T-cell (primary cell): ENCODE measurements around the gene RTN1. TPM values are rescaled to one million over a fixed set of nuclear protein-coding genes. Genes with fewer than 3 reads are reported as not detected.

Experiments
- ATAC-seq, 4 experiments: fragments of 200-7000 bp in 3 of 4; fragments of 150-1000 bp in 1 of 4; cut with Tn5 transposase; replicated peaks in 1 of 4; 1 replicate in 3 of 4; 2 replicates in 1 of 4; pipeline ENCODE4 v1.10.0; 2021; ENCODE audit warnings: moderate library complexity in 3 of 4, mild to moderate bottlenecking in 2 of 4, moderate number of reproducible peaks in 1 of 4
- CTCF ChIA-PET, 2 donors: fragments of 300-600 bp; sonication (Branson Sonifier 250); formaldehyde crosslinking; loops; one replicate each; lab custom pipeline; 2022; ENCODE audit warnings: antibody characterized with exemption in 2 of 2; lab: Charles Lee
- POLR2A ChIA-PET, 2 donors: fragments of 300-600 bp; sonication (Branson Sonifier 250); formaldehyde crosslinking; loops; one replicate each; lab custom pipeline; 2022; ENCODE audit warnings: antibody characterized with exemption in 2 of 2; lab: Charles Lee
- DNase-seq, 35 experiments: peaks; one replicate each; pipeline versions ENCODE4 v3.0.0 to v3.0.0-alpha.2; 2013 to 2023
- H3K27ac ChIP-seq: one replicate; pipeline ENCODE4 v1.5.1; 2013; ENCODE audit warnings: low read length
- H3K27me3 ChIP-seq, 2 experiments: replicated peaks in 1 of 2; 1 replicate in 1 of 2; 2 replicates in 1 of 2; pipeline versions ENCODE4 v1.6.1 to v1.7.0; 2013; ENCODE audit warnings: low read length in 1 of 2, mixed read lengths in 1 of 2; ENCODE audit not compliant: control insufficient read depth in 2 of 2, insufficient read depth in 2 of 2; ENCODE audit errors: extremely low read depth in 1 of 2
- H3K36me3 ChIP-seq, 2 donors: 1 replicate in 1 of 2; 2 replicates in 1 of 2; pipeline versions ENCODE4 v1.6.1 to v1.7.0; 2013; ENCODE audit warnings: low read length in 1 of 2; ENCODE audit not compliant: control insufficient read depth in 2 of 2, insufficient read depth in 1 of 2; ENCODE audit errors: extremely low read depth in 1 of 2
- H3K4me1 ChIP-seq, 2 experiments: 1 replicate in 1 of 2; 2 replicates in 1 of 2; pipeline versions ENCODE4 v1.6.1 to v1.7.0; 2013; ENCODE audit warnings: low read length in 2 of 2, mixed read lengths in 1 of 2; ENCODE audit not compliant: insufficient read depth in 2 of 2, control insufficient read depth in 1 of 2; ENCODE audit errors: extremely low read depth in 1 of 2
- H3K4me3 ChIP-seq, 2 donors: 1 replicate in 1 of 2; 2 replicates in 1 of 2; pipeline versions ENCODE4 v1.5.1 to v1.7.0; 2013; ENCODE audit warnings: mild to moderate bottlenecking in 2 of 2, low read length in 1 of 2, moderate library complexity in 1 of 2; ENCODE audit not compliant: control insufficient read depth in 1 of 2; ENCODE audit errors: extremely low read depth in 1 of 2
- H3K9me3 ChIP-seq: 2 replicates; pipeline ENCODE4 v1.7.0; 2013
- H3K27ac Mint-ChIP-seq, 2 donors: one replicate each; pipeline ENCODE4 v1.8.0; 2020 to 2021; ENCODE audit warnings: mild to moderate bottlenecking in 2 of 2, mixed read lengths in 2 of 2
- H3K27me3 Mint-ChIP-seq, 2 donors: one replicate each; pipeline ENCODE4 v1.8.0; 2021 to 2022; ENCODE audit warnings: mixed read lengths in 2 of 2
- H3K36me3 Mint-ChIP-seq: one replicate; pipeline ENCODE4 v1.8.0; 2021; ENCODE audit warnings: mixed read lengths
- H3K4me1 Mint-ChIP-seq, 3 donors: one replicate each; pipeline ENCODE4 v1.8.0; 2020 to 2022; ENCODE audit warnings: mixed read lengths in 3 of 3, mild to moderate bottlenecking in 1 of 3
- H3K4me3 Mint-ChIP-seq, 3 donors: one replicate each; pipeline ENCODE4 v1.8.0; 2020 to 2022; ENCODE audit warnings: mild to moderate bottlenecking in 3 of 3, mixed read lengths in 3 of 3, moderate library complexity in 3 of 3
- H3K9me3 Mint-ChIP-seq, 3 donors: one replicate each; pipeline ENCODE4 v1.8.0; 2020 to 2022; ENCODE audit warnings: mixed read lengths in 3 of 3
- whole genome bisulfite sequencing: methylation state at CpG from one replicate; pipeline ENCODE4 v1.1.5; 2013; ENCODE audit warnings: missing lambda C conversion rate; ENCODE audit not compliant: insufficient coverage; 5-methylcytosine and 5-hydroxymethylcytosine counted together
- total RNA-seq, 35 experiments: library from RNA in 6 of 35; stranded (reverse) in 6 of 35; fragments of 120-200 nt in 1 of 35; gene quantifications; one replicate each; pipeline versions ENCODE4 v1.2.1 to v1.2.4 and lab custom pipeline; 2013 to 2026

The RTN1 gene
- total RNA-seq, 5 donors from 2014 or later (not counting 1 experiment from before 2014, with no cell fraction given) = 0.25 TPM; not detected in 4

- Mint-ChIP-seq H3K27me3 (peaks cover 13 to 35% of the 10 kb centered on the region in 2 donors), H3K36me3 (no peaks in the 10 kb centered on the region)
- CTCF ChIA-PET = no interaction called here
These were observed 40.2 kb downstream of the RTN1 start for GRCh38 chr14:59830338-59830734.

DNA sequence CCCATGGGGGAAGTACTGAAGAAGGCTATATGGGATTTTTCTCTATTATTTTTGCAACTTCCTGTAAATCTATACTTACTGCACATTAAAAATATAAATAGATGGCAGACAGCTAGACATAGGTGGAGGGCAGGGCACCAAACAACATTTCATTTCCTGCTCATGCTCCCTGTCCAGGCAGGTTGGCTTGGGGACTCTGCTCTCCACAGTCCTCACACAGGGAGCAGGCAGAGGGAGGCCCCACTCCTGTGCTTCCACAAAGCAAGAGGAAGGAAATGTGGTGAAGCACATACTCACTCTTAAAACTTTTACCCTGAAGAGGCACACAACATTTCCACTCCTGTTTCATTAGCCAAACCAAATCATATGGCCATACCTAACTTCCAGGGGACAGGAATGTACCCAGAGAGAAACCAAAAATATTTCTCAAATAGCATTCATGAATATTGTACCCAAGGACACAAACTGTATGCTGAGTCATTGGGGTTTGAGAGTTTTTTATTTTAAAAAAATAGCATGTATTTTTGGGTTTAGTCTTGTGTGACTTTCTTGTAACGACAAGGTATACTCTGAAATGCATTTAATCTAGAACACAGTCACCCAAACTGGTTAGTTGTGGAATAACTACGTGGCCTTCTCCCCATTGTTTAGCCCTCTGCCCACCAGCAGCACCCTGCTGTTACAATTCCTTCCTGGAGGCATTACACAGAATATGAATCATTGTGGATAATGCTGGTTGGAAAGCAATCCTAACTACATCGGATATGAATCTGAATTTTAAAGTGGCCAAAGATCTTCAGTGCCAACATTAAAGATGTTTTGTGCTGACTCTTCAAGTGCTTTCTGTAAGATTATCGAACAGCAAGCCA lies 40.9 kb downstream of the RTN1 start:
- no peaks in the 10 kb centered on the region for H3K36me3 Mint-ChIP-seq
- Histone ChIP-seq H3K27ac (no peak overlapping the region), H3K4me1 (no peaks in the 10 kb centered on the region), H3K9me3 (no peaks in the 10 kb centered on the region), H3K27me3 (no peaks in the 10 kb centered on the region), H3K4me3 (no peak overlapping the region), H3K36me3 (no peaks in the 10 kb centered on the region)
- no peaks in the 10 kb centered on the region for H3K4me1 Mint-ChIP-seq
- DNase-seq (no peak), ATAC-seq (no peak)
- POLR2A ChIA-PET = no interaction called here
- no peak overlapping the region for H3K4me3 Mint-ChIP-seq
- WGBS = no CpG with 5 or more reads among the region's 4 CpGs
- no peaks in the 10 kb centered on the region for H3K9me3 Mint-ChIP-seq
- H3K27me3 Mint-ChIP-seq = peaks cover 14 to 35% of the 10 kb centered on the region in 2 donors
- CTCF ChIA-PET = no interaction called here
- H3K27ac Mint-ChIP-seq = no peak overlapping the region

More at GRCh38 chr14:59830338-59830734, 40.2 kb downstream of the RTN1 start:
- Histone ChIP-seq H3K4me1 (no peaks in the 10 kb centered on the region), H3K4me3 (no peak overlapping the region), H3K9me3 (no peaks in the 10 kb centered on the region), H3K36me3 (no peaks in the 10 kb centered on the region), H3K27me3 (no peaks in the 10 kb centered on the region), H3K27ac (no peak overlapping the region)
- no peak overlapping the region for H3K27ac Mint-ChIP-seq
- WGBS = 78% methylated on average over 1 of the region's 3 CpGs
- DNase-seq (no peak), ATAC-seq (no peak)
- H3K4me1 Mint-ChIP-seq = no peaks in the 10 kb centered on the region
- POLR2A ChIA-PET = no interaction called here
- no peaks in the 10 kb centered on the region for H3K9me3 Mint-ChIP-seq
- no peak overlapping the region for H3K4me3 Mint-ChIP-seq

DNA sequence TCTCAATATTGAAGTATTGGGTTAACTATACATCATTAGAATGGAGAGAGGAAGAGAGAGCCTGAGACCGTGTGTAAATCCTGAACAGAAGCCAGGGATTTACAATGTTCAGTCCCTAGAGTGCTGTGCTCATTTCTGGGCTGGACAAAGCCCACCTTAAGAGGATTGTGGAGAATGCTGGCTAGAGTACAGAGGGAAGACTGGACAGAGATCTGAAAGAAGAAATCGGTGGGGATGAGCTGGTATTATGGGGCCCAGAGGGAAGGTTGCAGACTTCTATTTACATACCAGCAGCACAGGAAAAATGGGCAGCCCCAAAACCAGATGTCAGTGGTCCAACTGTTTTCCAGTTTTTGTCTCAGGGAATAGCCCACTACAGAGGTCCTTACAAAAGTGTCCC lies 42.3 kb downstream of the RTN1 start:
- no peaks in the 10 kb centered on the region for H3K36me3 ChIP-seq
- no peak overlapping the region for H3K27ac ChIP-seq
- WGBS = no CpG with 5 or more reads among the region's 2 CpGs
- Mint-ChIP-seq H3K27me3 (peaks cover 15 to 35% of the 10 kb centered on the region in 2 donors), H3K9me3 (no peaks in the 10 kb centered on the region), H3K36me3 (no peaks in the 10 kb centered on the region), H3K27ac (no peak overlapping the region), H3K4me1 (no peaks in the 10 kb centered on the region), H3K4me3 (no peak overlapping the region)
- H3K27me3 ChIP-seq = no peaks in the 10 kb centered on the region
- ChIA-PET CTCF (no interaction called here), POLR2A (no interaction called here)
- H3K9me3 ChIP-seq = no peaks in the 10 kb centered on the region
- no peaks in the 10 kb centered on the region for H3K4me1 ChIP-seq
- ATAC-seq (no peak), DNase-seq (no peak)
- H3K4me3 ChIP-seq = no peak overlapping the region

GRCh38 chr14:59827401-59827800 lies 43.2 kb downstream of the RTN1 start:
- ChIA-PET POLR2A (no interaction called here), CTCF (no interaction called here)
- Mint-ChIP-seq H3K9me3 (peaks cover 0 to 5% (median 0%) of the 10 kb centered on the region in 3 donors), H3K36me3 (no peaks in the 10 kb centered on the region), H3K4me1 (no peaks in the 10 kb centered on the region), H3K27ac (no peak overlapping the region), H3K27me3 (peaks cover 15 to 34% of the 10 kb centered on the region in 2 donors), H3K4me3 (no peak overlapping the region)
- Histone ChIP-seq H3K27me3 (no peaks in the 10 kb centered on the region), H3K36me3 (no peaks in the 10 kb centered on the region), H3K9me3 (no peaks in the 10 kb centered on the region), H3K4me1 (no peaks in the 10 kb centered on the region), H3K27ac (no peak overlapping the region), H3K4me3 (no peak overlapping the region)
- DNase-seq (no peak), ATAC-seq (no peak)
- 62% methylated on average over 3 of the region's 3 CpGs for WGBS

- POLR2A ChIA-PET = no interaction called here
- H3K4me3 Mint-ChIP-seq = no peak overlapping the region
- ATAC-seq = no peak
These were observed 44.4 kb downstream of the RTN1 start for GRCh38 chr14:59826150-59826549.

DNA sequence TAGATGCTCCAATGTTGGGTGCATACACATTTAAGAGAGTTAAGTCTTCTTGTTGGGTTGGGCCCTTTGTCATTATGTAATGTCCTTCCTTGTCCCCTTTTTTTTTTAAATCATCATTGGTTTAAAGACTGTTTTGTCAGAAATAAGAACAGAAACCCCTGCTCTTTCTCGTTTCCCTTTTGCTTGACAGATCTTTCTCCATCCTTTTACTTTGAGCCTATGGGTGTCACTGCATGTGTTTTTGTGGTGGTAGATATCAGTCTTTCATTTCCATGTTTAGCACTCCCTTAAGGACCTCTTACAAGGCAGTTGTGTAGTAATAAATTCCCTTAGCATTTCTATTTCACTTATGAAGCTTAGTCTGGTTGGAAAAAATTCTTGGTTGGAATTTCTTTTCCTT lies 47.4 kb downstream of the RTN1 start:
- H3K9me3 ChIP-seq = no peaks in the 10 kb centered on the region
- DNase-seq = no peak
- H3K27ac ChIP-seq = no peak overlapping the region
- no peak overlapping the region for H3K4me3 ChIP-seq
- no CpG with 5 or more reads among the region's 1 CpG for WGBS
- CTCF ChIA-PET = no interaction called here
- Mint-ChIP-seq H3K9me3 (peaks cover 0 to 6% (median 0%) of the 10 kb centered on the region in 3 donors), H3K27me3 (peaks cover 9 to 19% of the 10 kb centered on the region in 2 donors), H3K4me1 (no peaks in the 10 kb centered on the region), H3K36me3 (no peaks in the 10 kb centered on the region), H3K27ac (no peak overlapping the region), H3K4me3 (no peak overlapping the region)
- H3K4me1 ChIP-seq = no peaks in the 10 kb centered on the region
- POLR2A ChIA-PET = no interaction called here
- H3K36me3 ChIP-seq = no peaks in the 10 kb centered on the region
- H3K27me3 ChIP-seq = no peaks in the 10 kb centered on the region
- ATAC-seq = no peak

More at GRCh38 chr14:59826150-59826549, 44.4 kb downstream of the RTN1 start:
- Mint-ChIP-seq H3K9me3 (peaks cover 0 to 6% (median 0%) of the 10 kb centered on the region in 3 donors), H3K4me1 (no peaks in the 10 kb centered on the region), H3K36me3 (no peaks in the 10 kb centered on the region), H3K27ac (no peak overlapping the region), H3K27me3 (peaks cover 9 to 32% of the 10 kb centered on the region in 2 donors)
- Histone ChIP-seq H3K9me3 (no peaks in the 10 kb centered on the region), H3K4me1 (no peaks in the 10 kb centered on the region), H3K27ac (no peak overlapping the region), H3K4me3 (no peak overlapping the region), H3K27me3 (no peaks in the 10 kb centered on the region), H3K36me3 (no peaks in the 10 kb centered on the region)
- DNase-seq = no peak
- CTCF ChIA-PET = no interaction called here
